Keratinocyte (primary cell): ENCODE measurements around the gene FCGR3B. TPM values are rescaled to one million over a fixed set of nuclear protein-coding genes. Genes with fewer than 3 reads are reported as not detected.
"Not testable (repeated sequence)": the region's sequence is repeated elsewhere in the genome, so short reads cannot be mapped to it uniquely, and the experiment has no call there.

Experiments
- DNase-seq: peaks from one replicate; pipeline ENCODE4 v3.0.0-alpha.2; 2011; ENCODE audit warnings: low read depth, missing footprints, low spot score
- FAIRE-seq: peaks from 2 replicates; lab custom pipeline; 2011; peaks lifted over from hg19 to GRCh38; lab: Jason Lieb, UNC
- H2AFZ ChIP-seq: 2 replicates; pipeline ENCODE4 v1.6.0; 2012; ENCODE audit warnings: low read length, control low read depth, inconsistent platforms; ENCODE audit not compliant: control insufficient read depth
- H3K27ac ChIP-seq: 2 replicates; pipeline ENCODE4 v1.5.1; 2011; ENCODE audit warnings: low read length; ENCODE audit not compliant: control insufficient read depth, insufficient read depth
- H3K27me3 ChIP-seq: 3 replicates; pipeline ENCODE4 v1.6.0; 2011; ENCODE audit warnings: low read length; ENCODE audit not compliant: control insufficient read depth, insufficient read depth; ENCODE audit errors: extremely low read depth
- H3K36me3 ChIP-seq, 2 experiments: 2 replicates in 1 of 2; 3 replicates in 1 of 2; pipeline ENCODE4 v1.5.1; 2011; ENCODE audit warnings: low read length in 2 of 2, mild to moderate bottlenecking in 1 of 2; ENCODE audit not compliant: control insufficient read depth in 2 of 2, insufficient read depth in 2 of 2; ENCODE audit errors: extremely low read depth in 1 of 2
- H3K4me1 ChIP-seq: 3 replicates; pipeline ENCODE4 v1.5.1; 2011; ENCODE audit warnings: low read length; ENCODE audit not compliant: control insufficient read depth, insufficient read depth; ENCODE audit errors: extremely low read depth
- H3K4me2 ChIP-seq: 3 replicates; pipeline ENCODE4 v1.6.0; 2011; ENCODE audit warnings: low read depth, low read length; ENCODE audit not compliant: control insufficient read depth, insufficient read depth; ENCODE audit errors: extremely low read depth
- H3K4me3 ChIP-seq, 3 experiments: fragments of 200-600 bp in 1 of 3; sonication (generic) in 1 of 3; 2 replicates in 2 of 3; 3 replicates in 1 of 3; pipeline ENCODE4 v1.5.1; 2011 to 2016; ENCODE audit warnings: low read length in 3 of 3, mild to moderate bottlenecking in 3 of 3, control low read depth in 2 of 3, inconsistent platforms in 1 of 3, low read depth in 1 of 3, mixed read lengths in 1 of 3, mixed run types in 1 of 3, moderate library complexity in 1 of 3; ENCODE audit not compliant: control insufficient read depth in 2 of 3, insufficient read depth in 2 of 3; ENCODE audit errors: extremely low read depth in 1 of 3
- H3K79me2 ChIP-seq: 2 replicates; pipeline ENCODE4 v1.6.0; 2012; ENCODE audit warnings: low read length; ENCODE audit not compliant: control insufficient read depth, insufficient read depth
- H3K9ac ChIP-seq: 3 replicates; pipeline ENCODE4 v1.6.0; 2011; ENCODE audit warnings: low read length; ENCODE audit not compliant: control insufficient read depth, insufficient read depth; ENCODE audit errors: extremely low read depth
- H3K9me1 ChIP-seq: 3 replicates; pipeline ENCODE4 v1.6.0; 2011; ENCODE audit warnings: low read length; ENCODE audit not compliant: control insufficient read depth, insufficient read depth; ENCODE audit errors: extremely low read depth
- H3K9me3 ChIP-seq: 2 replicates; pipeline ENCODE4 v1.5.1; 2012; ENCODE audit warnings: low read depth, low read length; ENCODE audit not compliant: control insufficient read depth
- H4K20me1 ChIP-seq: 3 replicates; pipeline ENCODE4 v1.6.0; 2011; ENCODE audit warnings: low read length; ENCODE audit not compliant: control insufficient read depth, insufficient read depth; ENCODE audit errors: extremely low read depth
- dilution Hi-C: fragments of 300-500 bp; cut with MboI; formaldehyde crosslinking; loops from one replicate; pipeline ENCODE4 v1.7.0; 2020; ENCODE audit warnings: low sequenced_read_pairs; ENCODE audit not compliant: extremely low pct_ligation_motif_present
- polyA plus RNA-seq, 5 experiments: library from polyadenylated mRNA; depleted of rRNA in 3 of 5; stranded (reverse) in 3 of 5; stranded (forward) in 1 of 5; unstranded in 1 of 5; fragments of >200 nt; gene quantifications; 1 replicate in 1 of 5; 2 replicates in 3 of 5; 3 replicates in 1 of 5; pipeline versions ENCODE4 v1.2.1 to v1.2.3, GENCODE V29; 2011 to 2012; ENCODE audit warnings: missing spikeins in 2 of 5, low read depth in 1 of 5, low replicate concordance in 1 of 5

FCGR3B gene
- polyA plus RNA-seq, 1 donor (not counting 4 experiments of a cell fraction or from before 2014, with no cell fraction given), result not detected

GRCh38 chr1:161606541-161607336 is 24.2 kb downstream of the FCGR3B start:
- H3K27ac ChIP-seq, H3K36me3 ChIP-seq, H3K9me1 ChIP-seq, H3K4me1 ChIP-seq, DNase-seq, FAIRE-seq, H2AFZ ChIP-seq, H3K9ac ChIP-seq, H3K4me2 ChIP-seq, H3K9me3 ChIP-seq, H3K4me3 ChIP-seq, H4K20me1 ChIP-seq, H3K79me2 ChIP-seq, H3K27me3 ChIP-seq, dilution Hi-C loops: not testable (repeated sequence)

GRCh38 chr1:161605762-161606540 is 25.0 kb downstream of the FCGR3B start:
- Histone ChIP-seq H3K4me3 (peak overlapping the region in 1 of 3 experiments; percentile 24), H3K4me2 (peak overlapping the region; percentile 22)
- dilution Hi-C loops, H3K36me3 ChIP-seq, H3K4me1 ChIP-seq, H3K79me2 ChIP-seq, H2AFZ ChIP-seq, H3K9me3 ChIP-seq, FAIRE-seq, H3K9ac ChIP-seq, DNase-seq, H3K9me1 ChIP-seq, H4K20me1 ChIP-seq, H3K27ac ChIP-seq, H3K27me3 ChIP-seq: not testable (repeated sequence)

GRCh38 chr1:161605024-161605423 is 26.0 kb downstream of the FCGR3B start:
- dilution Hi-C loops, H3K27me3 ChIP-seq, H4K20me1 ChIP-seq, H3K4me2 ChIP-seq, H3K4me1 ChIP-seq, H3K9ac ChIP-seq, H3K27ac ChIP-seq, H2AFZ ChIP-seq, H3K9me1 ChIP-seq, H3K79me2 ChIP-seq, H3K4me3 ChIP-seq, H3K36me3 ChIP-seq, H3K9me3 ChIP-seq, DNase-seq, FAIRE-seq: not testable (repeated sequence)

GRCh38 chr1:161597077-161597476 is 33.9 kb downstream of the FCGR3B start:
- H3K9me3 ChIP-seq, FAIRE-seq, DNase-seq: not testable (repeated sequence)

More at GRCh38 chr1:161597077-161597476, 33.9 kb downstream of the FCGR3B start:
- H2AFZ ChIP-seq, H3K79me2 ChIP-seq, H3K4me2 ChIP-seq, H3K36me3 ChIP-seq, H3K27ac ChIP-seq, dilution Hi-C loops, H3K27me3 ChIP-seq, H3K4me1 ChIP-seq, H3K9ac ChIP-seq, H3K9me1 ChIP-seq, H4K20me1 ChIP-seq, H3K4me3 ChIP-seq: not testable (repeated sequence)
